ENCODE measurements around the gene TDRD7. TPM values are rescaled to one million over a fixed set of nuclear protein-coding genes. Genes with fewer than 3 reads are reported as not detected.

TDRD7 gene
- polyA plus RNA-seq, 1 of the 3 experiments (the other 2 are of a cell fraction): 4.9 TPM

- no peak for TF ChIP-seq GABPA (IDR thresholded peaks at IDR 0.05; ENCODE audit: low read depth)
- no peak for TF ChIP-seq POLR2AphosphoS5 (IDR thresholded peaks at IDR 0.05; ENCODE audit: low read depth, low read length)
- TF ChIP-seq RCOR1 (IDR thresholded peaks at IDR 0.05; ENCODE audit: low read length): no peak
- TF ChIP-seq YY1 (IDR thresholded peaks at IDR 0.05; ENCODE audit: low read depth): no peak
- no peak for TF ChIP-seq NRF1 (IDR thresholded peaks at IDR 0.05; ENCODE audit: low read depth, low read length)
- no peak for TF ChIP-seq TAF1 (IDR thresholded peaks at IDR 0.05; ENCODE audit: borderline replicate concordance, low read depth, low read length)
- TF ChIP-seq USF2 (IDR thresholded peaks at IDR 0.05; ENCODE audit: borderline replicate concordance, low read depth, low read length): no peak
- TF ChIP-seq SIN3A (IDR thresholded peaks at IDR 0.05; ENCODE audit: borderline replicate concordance, low read depth, low read length): no peak
- TF ChIP-seq FOXM1 (IDR thresholded peaks at IDR 0.05; ENCODE audit: low read depth): no peak
These were observed 45.4 kb upstream of the TDRD7 start (continued) for GRCh38 chr9:97366476-97366875.

- Histone ChIP-seq H2AFZ (ENCODE audit: low read depth) (no peak overlapping the region), H3F3A (replicated peaks; ENCODE audit: insufficient read depth) (no peaks in the 10 kb centered on the region), H3K4me3 (ENCODE audit: low read depth in 2 of 2, low read length in 1 of 2) (no peak overlapping the region), H3K4me1 (ENCODE audit: control insufficient read depth in 1 of 2, insufficient read depth in 2 of 2, low read depth in 1 of 2, low read length in 1 of 2) (no peaks in the 10 kb centered on the region), H4K20me1 (ENCODE audit: insufficient read depth) (no peaks in the 10 kb centered on the region), H3K36me3 (replicated peaks in 1 of 2; ENCODE audit: control insufficient read depth in 1 of 2, insufficient read depth in 2 of 2, low read length in 1 of 2) (no peaks in the 10 kb centered on the region), H3K9ac (no peak overlapping the region), H3K4me2 (no peak overlapping the region), H3K27me3 (ENCODE audit: insufficient read depth) (no peaks in the 10 kb centered on the region), H3K27ac (ENCODE audit: low read depth in 2 of 2, low read length in 1 of 2) (no peak overlapping the region), H3K9me3 (no peaks in the 10 kb centered on the region), H3K79me2 (ENCODE audit: insufficient read depth) (no peaks in the 10 kb centered on the region), H3K9me2 (no peaks in the 10 kb centered on the region)
- TF ChIP-seq RAD21 (IDR thresholded peaks at IDR 0.05; ENCODE audit: low read length) (no peak), FOXM1 (IDR thresholded peaks at IDR 0.05; ENCODE audit: low read depth) (no peak), USF2 (IDR thresholded peaks at IDR 0.05; ENCODE audit: borderline replicate concordance, low read depth, low read length) (no peak), PBX3 (IDR thresholded peaks at IDR 0.05) (no peak), RFX5 (IDR thresholded peaks at IDR 0.05; ENCODE audit: low read length) (no peak), CTCF (IDR thresholded peaks at IDR 0.05) (no peak), TEAD4 (IDR thresholded peaks at IDR 0.05; ENCODE audit: borderline replicate concordance, insufficient read depth) (no peak), SMC3 (IDR thresholded peaks at IDR 0.05; ENCODE audit: low read depth, low read length) (no peak)
- DNase-seq: no peak
- POLR2A ChIA-PET: no interaction called here
- CTCF ChIA-PET: interaction anchor here (1.1 kb wide), 1 partner anchor 20 kb away, joined by 3 read pairs; no protein-coding TSS in a partner anchor
- WGBS (ENCODE audit: low lambda C conversion rate): 93% methylated on average over 2 of the region's 2 CpGs
These were observed 45.0 kb upstream of the TDRD7 start for GRCh38 chr9:97366889-97367288.

Data from SK-N-SH (cell line).